Lower leg skin (tissue), 3 donors: ENCODE results near the gene IRF2.

Experiments
- CTCF ChIP-seq, 3 donors: fragments of 450-650 bp; IDR thresholded peaks; one replicate each; pipeline ENCODE4 v1.5.1; 2016; ENCODE audit warnings: antibody characterized with exemption in 3 of 3, mild to moderate bottlenecking in 3 of 3, moderate library complexity in 2 of 3
- POLR2A ChIP-seq, 2 donors: fragments of 450-650 bp; IDR thresholded peaks; one replicate each; pipeline ENCODE4 v1.6.1; 2016 to 2017; ENCODE audit warnings: antibody characterized with exemption in 2 of 2, mild to moderate bottlenecking in 1 of 2, moderate library complexity in 1 of 2

GRCh38 chr4:184442314-184442635 is 32.1 kb downstream of the IRF2 start:
- TF ChIP-seq POLR2A (IDR thresholded peaks at IDR 0.05) (no peak), CTCF (IDR thresholded peaks at IDR 0.05) (no peak)
